CD4-positive, alpha-beta T cell treated with Interleukin-6 for 4 hours (primary cell): ENCODE data around the gene CHRD.
"Not testable (repeated sequence)": the region's sequence is repeated elsewhere in the genome, so short reads cannot be mapped to it uniquely, and the experiment has no call there.

Experiments
- DNase-seq: peaks from one replicate; pipeline ENCODE4 v3.0.0-alpha.2; 2020; ENCODE audit warnings: mixed read lengths

CHRD gene

DNA sequence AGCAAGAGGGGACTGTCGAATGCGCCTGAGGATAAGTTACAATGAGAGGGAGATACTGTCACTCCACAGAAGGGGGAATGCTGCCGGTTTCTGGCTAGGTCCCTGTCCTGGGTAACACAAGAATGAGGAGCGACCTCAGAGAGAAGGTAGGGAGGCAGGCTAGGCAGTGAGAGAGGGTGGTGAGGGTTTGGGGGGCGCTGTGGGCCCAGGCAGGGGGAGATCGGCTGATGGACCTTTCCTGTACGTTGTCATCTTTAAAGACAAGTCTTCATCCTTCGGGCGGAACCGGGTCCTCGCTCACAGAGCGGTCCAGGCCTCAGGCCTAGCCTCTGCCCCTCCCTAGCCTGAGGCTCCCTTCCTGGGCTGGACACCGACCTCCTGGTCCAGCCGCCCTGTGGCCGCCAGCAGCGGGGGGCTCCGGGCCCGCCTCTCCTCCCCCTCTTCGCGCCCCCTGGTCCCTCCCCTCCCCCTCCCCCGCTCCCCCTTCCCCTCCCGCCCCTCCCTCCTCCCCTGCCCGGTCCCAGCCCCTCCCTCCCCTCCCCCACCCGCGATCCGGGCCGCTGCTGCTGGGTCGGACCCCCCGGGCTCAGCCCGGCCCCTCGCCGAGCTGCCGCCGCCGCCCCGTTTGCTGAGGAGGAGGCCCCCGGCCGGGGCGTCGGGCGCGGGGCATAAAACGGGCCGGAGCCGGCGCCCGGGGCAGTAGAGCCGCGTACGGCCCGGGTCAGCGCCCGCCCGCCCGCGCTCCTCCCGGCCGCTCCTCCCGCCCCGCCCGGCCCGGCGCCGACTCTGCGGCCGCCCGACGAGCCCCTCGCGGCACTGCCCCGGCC lies at the start of gene CHRD:
Gene CHRD (plus strand): TSS at position 697 of the 827 bp plus-strand sequence. CDS start 265 bp downstream, outside the sequence.
- DNase-seq, result no peak

DNA sequence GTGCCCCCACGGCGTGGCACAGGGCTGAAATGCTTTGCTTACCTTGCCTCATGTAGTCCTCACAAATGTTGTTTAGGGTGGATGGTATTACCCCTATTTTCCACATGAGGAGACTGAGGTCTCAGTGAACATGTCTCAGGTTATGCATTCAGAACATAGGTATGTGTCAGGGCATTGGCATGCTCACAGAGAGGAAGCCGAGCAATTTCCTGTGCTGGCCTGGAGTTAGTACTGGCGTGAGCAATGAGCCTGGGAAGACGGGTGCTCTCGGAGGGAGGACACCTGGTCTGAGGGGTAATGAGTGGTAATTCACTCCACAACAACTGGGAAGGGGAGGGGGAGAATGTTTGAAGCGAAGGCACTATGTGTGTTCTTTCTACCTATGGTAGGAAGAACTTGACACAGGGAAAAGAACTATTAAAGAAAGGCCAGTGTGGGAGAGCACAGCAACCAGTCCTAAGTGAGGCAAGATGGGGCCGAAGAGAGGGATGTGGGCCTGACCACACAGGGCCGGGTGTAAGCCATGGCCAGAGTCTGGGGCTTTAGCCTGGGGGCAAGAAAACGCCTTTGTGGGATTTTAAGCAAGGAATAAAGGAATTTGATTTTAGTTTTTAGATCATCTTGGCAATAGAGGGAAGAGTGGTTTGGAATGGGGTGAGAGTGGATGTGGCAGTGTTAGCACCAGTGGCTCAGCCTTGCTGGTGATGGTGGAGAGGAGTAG lies 47.3 kb upstream of the CHRD start:
- no peak for DNase-seq

DNA sequence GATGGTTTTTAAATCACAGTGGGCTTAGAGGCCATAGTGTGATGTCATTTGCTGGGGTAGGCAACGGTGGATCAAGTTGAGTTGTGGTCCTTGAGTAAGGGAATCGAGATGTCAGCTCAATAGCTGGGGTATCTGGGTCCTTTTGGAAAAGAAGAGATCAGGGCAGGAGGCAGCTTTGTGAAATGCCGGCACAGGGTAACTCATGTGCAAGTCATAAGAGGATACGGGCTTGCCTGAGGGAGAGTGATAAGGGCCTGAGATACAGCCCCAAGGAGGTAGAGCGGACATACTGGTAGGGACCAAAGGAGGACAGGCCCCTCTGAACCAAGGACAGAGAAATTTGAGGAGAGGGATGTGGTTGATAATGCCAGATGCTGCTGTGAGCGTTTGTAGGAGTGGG lies 46.7 kb upstream of the CHRD start:
- no peak for DNase-seq

DNA sequence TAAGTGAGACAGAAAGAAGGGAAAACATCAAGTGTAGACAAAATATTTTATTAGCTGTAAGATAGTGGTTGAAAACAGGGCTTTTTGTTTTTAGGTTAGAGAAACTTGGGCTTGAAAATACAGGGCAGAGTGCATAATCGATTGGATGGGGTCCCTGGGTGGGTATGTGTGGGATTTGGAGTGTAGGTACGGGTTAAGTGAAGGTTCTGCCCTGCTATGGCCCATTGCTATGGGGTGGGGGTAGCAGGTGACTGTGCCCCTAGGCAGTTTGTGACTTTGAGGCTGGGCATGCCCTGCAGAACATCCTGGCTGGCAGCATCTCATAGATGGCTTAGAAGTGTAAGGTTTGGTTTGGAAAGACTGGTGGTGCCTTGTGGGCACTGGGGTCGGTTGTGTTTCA lies 46.2 kb upstream of the CHRD start:
- no peak for DNase-seq

DNA sequence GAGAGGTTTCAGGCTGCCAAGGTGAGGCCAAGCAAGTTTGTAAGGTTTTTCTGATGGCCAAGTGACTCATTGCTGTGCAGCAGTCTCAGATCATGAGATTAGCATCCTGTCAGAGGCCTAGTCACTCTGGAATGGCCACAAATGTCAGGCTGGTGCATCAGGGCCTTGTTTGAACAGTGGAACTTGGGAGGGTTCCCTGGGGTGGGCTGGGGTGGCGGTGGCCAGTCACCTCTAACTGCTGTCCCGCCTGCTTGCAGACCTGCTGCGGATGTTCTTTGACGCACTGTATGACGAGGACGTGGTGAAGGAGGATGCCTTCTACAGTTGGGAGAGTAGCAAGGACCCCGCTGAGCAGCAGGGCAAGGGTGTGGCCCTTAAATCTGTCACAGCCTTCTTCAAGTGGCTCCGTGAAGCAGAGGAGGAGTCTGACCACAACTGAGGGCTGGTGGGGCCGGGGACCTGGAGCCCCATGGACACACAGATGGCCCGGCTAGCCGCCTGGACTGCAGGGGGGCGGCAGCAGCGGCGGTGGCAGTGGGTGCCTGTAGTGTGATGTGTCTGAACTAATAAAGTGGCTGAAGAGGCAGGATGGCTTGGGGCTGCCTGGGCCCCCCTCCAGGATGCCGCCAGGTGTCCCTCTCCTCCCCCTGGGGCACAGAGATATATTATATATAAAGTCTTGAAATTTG lies 45.2 kb upstream of the CHRD start:
- peak; percentile 39 for DNase-seq

DNA sequence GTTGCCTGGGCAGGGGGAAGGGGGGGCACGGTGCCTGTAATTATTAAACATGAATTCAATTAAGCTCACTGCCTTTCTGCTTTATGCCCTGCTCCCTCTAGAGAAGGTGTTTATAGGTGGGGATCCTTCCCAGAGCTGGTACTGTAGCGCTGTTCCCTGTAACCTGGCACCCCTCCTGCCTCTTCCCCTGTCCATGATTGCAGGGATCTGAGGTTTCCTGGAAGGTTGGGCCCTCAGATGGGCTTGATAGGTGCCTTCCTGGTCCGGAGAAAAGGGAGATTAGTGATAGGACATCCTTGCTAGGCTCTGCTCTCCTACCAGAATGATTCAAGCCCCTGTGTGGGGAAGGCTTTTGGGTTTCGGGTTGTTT lies 44.6 kb upstream of the CHRD start:
- no peak for DNase-seq

DNA sequence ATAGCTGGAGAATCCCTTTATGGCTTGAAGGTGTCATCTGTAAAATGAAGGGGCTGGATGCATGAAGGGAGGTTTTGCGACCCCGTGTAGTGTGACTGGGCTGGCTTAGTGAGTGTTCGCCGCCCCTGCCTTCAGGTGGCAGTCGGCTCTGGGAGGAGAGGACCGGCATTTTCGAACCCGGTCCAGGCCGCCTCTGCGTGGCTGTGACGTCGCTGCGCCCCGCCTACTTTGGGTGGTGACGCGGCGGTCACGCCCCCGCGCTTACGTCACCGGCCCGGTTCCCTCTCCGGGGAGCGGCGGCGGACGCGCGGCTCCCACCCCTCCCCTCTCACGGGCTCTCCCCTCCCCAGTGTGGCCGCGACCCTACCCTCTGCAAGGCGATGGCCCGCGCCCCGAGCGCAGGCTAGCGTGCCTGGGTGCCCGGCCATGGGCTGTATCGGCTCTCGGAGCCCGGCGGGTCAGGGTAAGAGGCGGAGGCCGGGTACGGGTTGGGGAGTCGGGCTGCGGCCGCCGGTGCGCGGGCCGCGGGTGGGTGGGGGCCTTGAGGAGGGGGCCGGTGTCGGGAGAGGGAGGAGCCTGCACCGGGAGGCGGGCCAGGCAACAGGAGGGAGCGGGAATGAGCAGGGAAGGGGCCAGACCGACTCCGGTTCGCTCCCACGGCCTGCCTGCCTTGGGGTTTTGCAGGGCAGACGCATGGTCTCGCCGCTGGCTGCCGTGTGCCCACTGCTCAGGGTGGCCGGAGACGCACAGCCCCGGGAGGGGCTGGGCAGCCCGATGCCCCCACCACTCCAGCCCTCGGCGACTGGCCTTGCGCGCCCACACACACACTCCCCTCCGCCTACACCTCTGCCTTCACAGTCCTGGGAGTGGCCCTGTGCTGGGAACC lies 44.0 kb upstream of the CHRD start:
- DNase-seq, result peak; percentile 88

DNA sequence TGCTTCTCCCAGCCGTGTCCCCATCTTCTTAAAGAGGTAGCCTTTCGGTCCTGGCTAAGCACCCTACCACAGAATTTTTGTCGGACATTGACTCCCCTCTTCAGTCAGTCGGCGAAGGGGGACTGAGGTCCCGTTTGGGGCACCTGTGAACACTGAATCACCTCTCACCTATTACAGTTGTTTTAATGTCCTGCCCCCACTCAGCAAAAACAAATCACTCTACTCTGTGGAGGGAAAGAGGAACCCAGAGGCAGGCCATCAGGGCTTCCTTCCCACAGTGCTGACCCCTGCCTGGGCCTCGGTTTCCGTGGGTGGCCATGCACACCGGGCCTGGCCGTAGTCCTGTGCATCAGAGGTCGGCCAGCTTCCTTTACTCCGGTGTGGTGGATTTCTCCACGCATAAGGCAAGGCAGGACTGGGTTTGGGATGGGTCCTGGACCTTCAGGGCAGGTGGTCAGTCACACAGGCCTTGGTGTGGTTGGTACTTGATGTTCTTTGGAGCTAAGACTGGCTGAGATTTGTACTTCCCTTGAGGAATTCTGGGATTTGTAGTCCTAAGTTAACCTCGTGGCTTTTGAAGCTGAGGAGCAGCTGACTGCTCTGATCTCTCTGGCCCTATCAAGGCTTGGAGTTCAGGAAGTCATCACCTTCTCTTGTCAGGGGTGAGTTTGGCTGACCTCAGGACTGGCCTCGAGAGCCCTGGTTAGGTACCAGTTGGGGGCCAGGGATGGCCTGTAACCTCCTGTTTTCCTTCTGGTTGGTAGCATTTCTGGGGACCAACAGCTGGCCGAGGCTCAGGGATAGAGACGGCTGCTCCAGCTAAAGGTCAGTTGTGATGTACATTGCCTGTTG lies 43.1 kb upstream of the CHRD start:
- DNase-seq, result no peak

DNA sequence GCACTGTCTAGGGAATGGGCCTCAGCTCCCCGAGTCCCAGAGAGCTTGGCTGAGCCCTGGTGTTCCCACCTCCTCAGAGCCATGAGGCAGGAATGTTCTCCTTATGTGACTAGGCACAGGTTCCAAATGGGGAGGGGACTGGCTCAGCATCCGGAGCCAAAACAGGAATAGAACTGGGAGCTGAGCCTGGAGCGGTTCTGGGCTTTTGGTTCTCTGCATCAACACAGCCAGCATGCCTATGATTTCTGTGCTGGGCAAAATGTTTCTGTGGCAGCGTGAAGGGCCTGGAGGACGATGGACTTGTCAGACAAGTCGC lies 42.5 kb upstream of the CHRD start, which contains the start of gene FAM131A:
Gene FAM131A (plus strand): TSS at position 202 of the 316 bp plus-strand sequence. CDS start 31 bp downstream, at position 233.
- DNase-seq, result no peak

DNA sequence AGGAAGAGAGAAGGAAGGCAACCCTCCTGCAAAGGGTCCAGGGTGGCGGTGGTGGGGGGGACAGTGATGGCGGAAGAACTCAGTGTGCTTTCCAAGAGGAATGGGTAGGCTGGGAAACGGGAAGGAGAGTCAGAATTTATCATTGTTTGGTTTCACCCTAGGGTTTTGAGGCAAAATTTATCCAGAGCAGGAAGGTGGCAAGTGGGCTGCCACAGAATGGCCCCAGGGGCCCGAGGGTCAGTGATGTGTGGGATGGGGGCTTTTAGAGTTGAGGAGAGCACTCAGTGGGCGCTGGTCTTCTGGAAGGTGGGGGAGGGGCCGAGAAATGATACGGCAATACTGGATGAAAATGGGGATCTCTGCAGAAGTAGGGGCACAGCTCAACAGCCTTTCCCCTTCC lies 41.9 kb upstream of the CHRD start:
- no peak for DNase-seq

DNA sequence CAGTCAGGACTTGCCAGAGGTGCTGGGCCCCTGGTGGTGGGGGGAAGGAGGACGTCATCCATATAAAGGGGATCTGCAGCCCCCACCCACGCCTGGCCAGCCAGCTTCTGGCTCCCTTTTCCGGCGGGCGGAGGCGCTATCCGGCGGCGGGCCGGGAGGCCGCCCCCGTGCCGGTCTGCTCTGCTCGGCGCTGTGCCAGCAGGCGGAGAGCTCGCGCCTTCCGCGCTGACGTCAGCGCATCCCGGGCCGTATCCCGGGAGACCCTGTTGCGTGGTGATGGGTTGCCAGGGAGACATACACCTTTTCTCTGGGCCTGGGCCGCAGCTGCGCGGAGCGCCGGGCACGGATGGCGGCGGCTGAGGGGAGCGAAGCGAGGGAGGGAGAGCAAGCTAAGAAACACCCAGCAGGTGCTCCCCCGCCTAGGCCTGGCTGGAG lies 41.3 kb upstream of the CHRD start:
- no peak for DNase-seq

DNA sequence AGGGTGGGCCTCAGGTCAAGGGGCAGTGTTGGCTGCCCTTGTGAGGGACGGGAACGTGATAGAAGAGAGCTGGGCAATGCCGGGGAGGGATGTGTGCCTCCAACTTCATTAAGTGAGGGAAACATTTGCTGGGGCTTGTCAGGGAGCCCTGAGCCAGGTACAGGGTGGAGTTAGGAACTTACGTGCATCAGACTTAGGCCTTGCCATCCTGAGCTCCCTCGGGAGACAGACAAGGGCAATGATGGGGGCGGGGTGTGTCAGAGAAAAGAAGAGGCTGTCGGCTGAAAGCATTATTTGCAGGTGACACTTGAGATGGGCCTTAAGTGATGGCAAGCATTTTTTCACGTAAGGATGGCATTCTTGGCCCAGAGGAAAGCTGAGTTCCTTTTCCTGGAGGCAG lies 40.9 kb upstream of the CHRD start:
- no peak for DNase-seq

DNA sequence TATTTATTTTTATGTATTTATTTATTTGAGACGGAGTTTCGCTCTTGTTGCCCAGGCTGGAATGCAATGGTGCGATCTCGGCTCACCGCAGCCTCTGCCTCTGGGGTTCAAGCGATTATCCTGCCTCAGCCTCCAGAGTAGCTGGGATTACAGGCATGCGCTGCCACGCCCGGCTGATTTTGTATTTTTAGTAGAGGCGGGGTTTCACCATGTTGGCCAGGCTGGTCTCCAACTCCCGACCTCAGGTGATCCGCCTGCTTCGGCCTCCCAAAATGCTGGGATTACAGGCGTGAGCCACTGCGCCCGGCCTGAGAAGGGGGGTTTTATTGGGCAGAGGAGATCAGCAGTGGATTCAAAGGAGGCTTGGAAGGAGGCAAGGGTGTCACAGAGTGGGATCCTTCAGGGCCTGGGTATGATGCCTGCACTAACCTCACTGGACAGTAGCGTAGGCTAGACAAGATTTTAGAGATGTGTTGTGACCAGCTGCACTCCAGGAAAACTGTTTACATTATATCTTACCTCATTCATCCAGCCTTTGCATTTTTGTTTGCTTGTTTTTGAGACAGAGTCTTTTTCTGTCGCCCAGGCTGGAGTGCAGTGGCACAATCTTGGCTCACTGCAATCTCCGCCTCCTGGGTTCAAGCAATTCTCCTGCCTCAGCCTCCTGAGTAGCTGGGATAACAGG lies 40.3 kb upstream of the CHRD start:
- not testable (repeated sequence) for DNase-seq

DNA sequence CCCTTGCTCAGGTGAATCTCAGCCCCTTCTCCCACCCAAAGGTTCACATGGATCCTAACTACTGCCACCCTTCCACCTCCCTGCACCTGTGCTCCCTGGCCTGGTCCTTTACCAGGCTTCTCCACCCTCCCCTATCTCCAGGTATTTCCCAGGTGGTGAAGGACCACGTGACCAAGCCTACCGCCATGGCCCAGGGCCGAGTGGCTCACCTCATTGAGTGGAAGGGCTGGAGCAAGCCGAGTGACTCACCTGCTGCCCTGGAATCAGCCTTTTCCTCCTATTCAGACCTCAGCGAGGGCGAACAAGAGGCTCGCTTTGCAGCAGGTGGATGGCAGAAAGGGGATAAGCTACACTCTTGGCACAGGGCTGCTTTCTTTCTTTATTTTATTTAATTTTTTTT lies 37.9 kb upstream of the CHRD start:
- no peak for DNase-seq

DNA sequence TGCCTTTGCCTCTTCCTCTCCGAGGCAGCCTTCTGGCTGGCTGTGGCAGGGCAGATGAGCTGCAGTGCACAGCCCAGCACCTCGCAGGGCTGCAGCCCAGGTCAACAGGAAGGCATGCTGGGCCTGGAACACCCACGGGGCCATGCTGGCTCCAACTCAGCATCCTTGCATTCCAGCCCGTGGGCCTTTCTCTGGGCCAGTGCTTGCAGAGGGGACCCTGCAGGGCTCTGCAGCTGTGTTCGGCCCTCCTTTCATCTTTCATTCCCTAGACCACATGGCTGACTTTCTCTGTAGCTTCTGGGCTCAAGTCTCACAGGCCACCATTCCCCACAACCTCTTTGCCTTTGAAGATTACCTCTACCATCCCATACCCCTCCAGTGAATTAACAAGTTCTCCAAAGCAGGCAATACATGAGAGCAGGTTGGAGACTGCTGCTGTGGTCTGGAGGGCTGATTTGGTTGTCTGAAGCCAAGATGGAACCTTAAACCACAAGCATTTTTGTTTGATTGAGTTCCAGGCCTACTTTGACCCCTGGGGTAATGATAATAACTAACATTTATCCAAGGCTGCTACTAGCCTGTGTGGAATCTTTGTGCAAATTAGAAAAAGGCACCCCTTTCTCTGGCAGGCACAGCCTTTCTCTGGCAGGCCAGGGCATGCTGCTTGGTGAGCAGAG lies 36.5 kb upstream of the CHRD start:
- no peak for DNase-seq

DNA sequence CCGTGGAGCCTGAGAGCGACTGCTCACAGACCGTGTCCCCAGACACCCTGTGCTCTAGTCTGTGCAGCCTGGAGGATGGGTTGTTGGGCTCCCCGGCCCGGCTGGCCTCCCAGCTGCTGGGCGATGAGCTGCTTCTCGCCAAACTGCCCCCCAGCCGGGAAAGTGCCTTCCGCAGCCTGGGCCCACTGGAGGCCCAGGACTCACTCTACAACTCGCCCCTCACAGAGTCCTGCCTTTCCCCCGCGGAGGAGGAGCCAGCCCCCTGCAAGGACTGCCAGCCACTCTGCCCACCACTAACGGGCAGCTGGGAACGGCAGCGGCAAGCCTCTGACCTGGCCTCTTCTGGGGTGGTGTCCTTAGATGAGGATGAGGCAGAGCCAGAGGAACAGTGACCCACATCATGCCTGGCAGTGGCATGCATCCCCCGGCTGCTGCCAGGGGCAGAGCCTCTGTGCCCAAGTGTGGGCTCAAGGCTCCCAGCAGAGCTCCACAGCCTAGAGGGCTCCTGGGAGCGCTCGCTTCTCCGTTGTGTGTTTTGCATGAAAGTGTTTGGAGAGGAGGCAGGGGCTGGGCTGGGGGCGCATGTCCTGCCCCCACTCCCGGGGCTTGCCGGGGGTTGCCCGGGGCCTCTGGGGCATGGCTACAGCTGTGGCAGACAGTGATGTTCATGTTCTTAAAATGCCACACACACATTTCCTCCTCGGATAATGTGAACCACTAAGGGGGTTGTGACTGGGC lies 35.1 kb upstream of the CHRD start:
- no peak for DNase-seq

DNA sequence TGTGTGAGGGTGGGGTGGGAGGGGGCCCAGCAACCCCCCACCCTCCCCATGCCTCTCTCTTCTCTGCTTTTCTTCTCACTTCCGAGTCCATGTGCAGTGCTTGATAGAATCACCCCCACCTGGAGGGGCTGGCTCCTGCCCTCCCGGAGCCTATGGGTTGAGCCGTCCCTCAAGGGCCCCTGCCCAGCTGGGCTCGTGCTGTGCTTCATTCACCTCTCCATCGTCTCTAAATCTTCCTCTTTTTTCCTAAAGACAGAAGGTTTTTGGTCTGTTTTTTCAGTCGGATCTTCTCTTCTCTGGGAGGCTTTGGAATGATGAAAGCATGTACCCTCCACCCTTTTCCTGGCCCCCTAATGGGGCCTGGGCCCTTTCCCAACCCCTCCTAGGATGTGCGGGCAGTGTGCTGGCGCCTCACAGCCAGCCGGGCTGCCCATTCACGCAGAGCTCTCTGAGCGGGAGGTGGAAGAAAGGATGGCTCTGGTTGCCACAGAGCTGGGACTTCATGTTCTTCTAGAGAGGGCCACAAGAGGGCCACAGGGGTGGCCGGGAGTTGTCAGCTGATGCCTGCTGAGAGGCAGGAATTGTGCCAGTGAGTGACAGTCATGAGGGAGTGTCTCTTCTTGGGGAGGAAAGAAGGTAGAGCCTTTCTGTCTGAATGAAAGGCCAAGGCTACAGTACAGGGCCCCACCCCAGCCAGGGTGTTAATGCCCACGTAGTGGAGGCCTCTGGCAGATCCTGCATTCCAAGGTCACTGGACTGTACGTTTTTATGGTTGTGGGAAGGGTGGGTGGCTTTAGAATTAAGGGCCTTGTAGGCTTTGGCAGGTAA lies 34.3 kb upstream of the CHRD start:
- DNase-seq, result no peak

DNA sequence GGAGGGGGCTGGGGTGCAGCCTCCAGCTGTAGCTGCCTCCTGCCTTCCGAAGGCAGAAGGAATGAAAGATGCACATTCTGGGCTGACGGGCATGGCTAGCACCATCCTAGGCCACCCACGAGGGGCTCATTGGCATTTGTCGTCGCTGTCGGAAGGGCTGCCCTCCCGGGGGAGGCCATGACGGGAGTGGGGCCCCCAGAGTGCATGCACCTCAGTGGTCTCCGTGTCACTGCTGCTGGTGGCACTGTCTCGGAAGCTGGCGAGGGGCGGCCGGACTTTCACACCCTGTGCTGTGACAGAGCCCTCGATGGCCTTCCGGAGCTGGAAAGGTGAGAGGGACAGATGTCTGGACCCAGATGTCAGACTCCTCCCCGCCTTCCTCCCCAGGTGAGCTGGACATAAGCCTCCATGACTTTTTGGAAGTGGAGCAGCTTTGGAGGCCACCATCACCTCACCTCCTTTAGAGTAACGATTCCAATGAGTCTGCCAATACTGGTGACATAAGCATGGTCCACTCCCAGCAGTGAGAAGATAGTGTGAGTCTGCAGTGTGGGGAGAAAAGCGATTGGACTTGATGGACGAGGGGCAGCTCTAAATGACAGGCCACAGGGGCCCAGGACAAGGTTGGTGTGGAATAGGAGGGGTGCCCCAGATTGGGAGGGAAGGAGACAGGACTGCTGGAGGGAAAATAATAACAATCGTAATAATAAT lies 33.2 kb upstream of the CHRD start:
- DNase-seq, result no peak
